GM18519 (cell line): ENCODE data around the gene GOLGA2.

Source experiments
- ATAC-seq: cut with Tn5 transposase; IDR thresholded peaks from one replicate; pipeline ENCODE4 v1.9.1; 2021; ENCODE audit warnings: mild to moderate bottlenecking, moderate library complexity; ENCODE audit not compliant: unreplicated experiment, low FRiP score

The GOLGA2 gene

GRCh38 chr9:128215491-128216409, 60.1 kb downstream of the GOLGA2 start:
- no peak for ATAC-seq

- ATAC-seq, result no peak
Measured at GRCh38 chr9:128214571-128215490, 61.0 kb downstream of the GOLGA2 start.

DNA sequence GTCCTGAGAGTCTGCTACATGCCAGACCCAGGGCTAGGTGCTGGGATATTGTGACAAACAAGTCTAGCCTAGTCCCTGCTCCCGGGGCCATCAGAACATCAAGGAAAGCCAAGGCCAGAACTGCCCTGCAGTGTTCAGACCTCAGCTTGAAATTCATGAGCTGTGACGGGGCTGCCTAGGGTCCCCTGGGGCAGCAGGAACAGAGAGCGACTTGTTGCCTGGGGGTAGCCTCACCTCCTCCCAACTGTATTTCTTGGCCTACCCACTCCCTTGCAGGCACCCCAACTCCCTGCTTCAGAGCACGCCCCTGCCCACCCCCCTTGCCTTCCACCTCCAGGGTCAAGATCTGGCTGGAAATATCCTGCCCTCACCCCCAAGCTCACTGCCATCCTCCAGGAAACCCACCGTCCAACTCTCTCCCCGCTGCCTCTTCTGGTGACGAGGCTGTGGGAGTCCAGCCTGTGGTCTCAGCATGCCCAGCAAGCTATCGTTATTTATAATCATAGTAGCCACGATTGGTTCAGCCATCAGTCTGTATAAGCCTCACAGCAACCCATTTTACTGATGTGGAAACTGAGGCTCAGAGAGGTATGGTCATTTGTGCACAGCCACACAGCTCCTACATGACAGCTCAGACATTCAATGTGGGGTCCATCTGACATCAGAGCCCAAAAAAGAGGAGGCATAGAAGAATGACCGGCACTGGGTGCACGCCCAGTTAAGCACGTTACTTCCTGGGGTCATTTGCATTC, 61.9 kb downstream of the GOLGA2 start:
- ATAC-seq, result no peak

- ATAC-seq, result no peak
Measured at GRCh38 chr9:128211981-128212281, 63.9 kb downstream of the GOLGA2 start.

DNA sequence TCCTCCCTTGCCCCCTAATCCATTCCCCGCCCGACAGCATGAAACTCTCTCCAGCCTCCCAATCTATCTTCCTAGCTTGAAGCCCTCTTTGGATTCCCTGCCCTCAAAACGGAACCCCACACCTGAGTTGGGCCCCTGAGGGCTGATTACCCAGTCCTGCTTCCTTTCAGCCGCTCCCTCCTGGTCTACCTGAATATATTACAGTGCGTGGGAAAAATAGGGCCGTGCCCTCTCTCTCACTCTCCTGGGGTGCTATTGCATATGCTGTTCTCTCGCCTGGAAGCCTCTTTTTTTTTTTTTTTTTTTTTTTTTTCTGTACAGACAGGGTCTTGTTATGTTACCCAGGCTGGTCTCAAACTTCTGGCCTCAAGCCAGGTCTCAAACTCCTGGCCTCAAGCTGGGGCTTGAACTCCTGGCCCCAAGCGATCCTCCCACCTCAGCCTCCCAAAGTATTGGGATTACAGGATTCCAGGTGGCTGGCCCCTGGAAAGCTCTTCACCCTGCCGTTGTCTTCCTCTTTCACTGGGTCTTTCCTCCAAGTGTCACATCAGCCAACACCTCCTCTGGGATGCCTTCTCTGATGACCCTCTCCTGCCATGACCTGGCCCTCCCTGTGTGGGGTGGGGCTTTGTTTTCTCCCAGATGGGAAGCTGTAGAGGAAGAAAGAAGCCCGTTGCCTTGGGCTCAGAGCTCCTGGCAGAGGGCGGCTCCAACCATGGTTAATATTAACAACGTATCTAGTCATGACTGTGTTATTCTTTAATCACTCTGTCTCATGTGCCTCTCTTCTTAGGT, 64.4 kb downstream of the GOLGA2 start:
- no peak for ATAC-seq

DNA sequence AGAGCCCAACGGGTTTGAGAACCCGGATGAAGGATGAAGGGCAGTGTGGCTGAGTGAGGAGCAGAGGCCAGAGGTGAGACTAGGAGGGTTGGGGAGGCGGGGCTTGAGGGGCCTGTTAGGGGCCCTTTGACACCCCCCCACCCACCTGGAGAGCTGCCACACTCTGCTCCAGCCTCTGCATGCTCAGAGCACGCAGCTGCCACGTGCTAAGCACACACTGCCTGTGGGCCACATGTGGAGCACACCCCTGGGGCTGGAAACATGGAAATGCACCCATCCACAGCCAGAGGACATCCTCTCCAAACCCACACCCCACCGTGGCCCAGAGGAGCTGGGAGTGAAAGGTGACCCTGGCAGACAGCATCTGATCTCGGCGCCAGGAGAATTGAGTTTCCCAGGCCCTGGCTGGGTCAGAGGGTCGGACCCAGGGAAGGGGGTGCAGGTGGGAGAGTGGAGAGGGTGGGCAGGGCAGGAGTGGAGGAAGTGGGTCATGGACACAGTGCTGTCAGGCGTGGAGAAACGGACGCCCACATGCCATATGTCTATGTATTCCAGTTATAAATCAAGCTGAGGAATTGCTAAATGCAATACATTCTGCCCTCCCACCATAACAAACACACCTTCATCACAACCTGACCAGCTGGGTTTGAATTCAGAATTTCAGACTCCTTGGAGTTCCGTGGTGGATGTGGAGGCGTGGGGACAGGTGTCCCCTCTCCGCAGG, 66.7 kb downstream of the GOLGA2 start:
- ATAC-seq, result no peak

DNA sequence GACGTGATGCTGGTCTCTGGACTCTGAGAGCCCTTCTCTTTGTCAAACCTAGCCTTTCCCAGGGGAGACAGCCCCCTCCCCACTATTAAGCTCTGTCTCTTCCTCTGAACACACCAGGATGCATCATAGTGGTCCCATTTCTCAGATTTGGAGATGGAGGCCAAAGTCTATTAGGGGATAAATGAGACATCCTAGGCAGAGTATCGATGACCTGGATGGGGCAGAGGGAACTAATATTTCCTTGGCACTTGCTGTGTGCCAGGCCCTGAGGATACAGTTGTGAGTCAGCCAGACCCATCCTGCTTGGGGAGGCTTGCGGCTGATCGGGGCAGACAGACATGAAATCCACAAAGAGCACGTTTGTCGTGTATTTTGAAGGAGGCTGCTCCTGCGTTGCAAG, 67.4 kb downstream of the GOLGA2 start:
- no peak for ATAC-seq

DNA sequence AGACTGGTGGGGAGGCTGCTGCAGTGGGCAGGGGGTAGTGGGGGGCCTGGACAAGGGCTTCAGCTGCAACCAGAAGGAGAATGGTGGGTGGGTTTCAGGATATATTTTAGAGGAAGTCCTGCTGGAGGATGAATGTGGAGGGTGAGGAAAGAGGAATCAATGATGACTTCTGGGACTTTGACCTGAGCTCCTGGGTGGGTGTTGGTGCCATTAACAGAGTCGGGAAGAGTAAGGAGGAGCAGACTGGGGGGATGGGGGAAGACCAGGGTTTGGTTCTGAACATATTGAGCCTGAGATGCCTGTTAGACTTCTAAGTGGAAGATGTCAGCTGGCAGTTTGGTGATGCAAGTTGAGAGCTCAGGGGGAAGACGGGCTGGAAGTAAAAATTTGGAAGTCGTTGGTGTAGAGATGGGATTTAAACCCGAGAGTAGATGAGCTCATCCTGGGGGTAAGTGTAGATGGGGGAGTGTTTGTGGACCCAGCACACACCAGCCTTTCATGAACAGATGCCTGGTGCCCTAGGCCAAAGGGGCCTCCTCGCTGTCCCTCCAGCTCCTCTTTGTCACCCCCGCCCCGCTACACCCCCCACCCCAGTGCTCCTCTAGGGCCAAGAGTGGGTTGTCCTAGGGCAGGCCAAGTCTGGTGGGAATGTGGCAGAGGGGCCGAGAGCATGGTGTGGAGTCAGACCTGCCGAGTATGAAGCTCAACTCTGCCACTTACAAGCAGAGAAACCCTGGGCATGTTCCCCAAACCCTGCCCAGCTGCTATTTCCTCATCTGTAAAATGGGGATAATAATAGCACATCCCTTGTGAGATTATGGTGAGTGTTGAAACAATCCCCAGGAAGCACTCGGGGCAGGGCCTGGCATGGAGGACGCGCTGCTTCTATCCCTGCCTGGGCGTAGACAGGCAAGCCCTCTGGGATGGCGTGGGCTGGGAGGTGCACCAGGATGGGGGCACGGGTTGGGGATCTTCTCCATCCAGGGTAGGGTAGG, 68.6 kb downstream of the GOLGA2 start:
- ATAC-seq, result no peak

DNA sequence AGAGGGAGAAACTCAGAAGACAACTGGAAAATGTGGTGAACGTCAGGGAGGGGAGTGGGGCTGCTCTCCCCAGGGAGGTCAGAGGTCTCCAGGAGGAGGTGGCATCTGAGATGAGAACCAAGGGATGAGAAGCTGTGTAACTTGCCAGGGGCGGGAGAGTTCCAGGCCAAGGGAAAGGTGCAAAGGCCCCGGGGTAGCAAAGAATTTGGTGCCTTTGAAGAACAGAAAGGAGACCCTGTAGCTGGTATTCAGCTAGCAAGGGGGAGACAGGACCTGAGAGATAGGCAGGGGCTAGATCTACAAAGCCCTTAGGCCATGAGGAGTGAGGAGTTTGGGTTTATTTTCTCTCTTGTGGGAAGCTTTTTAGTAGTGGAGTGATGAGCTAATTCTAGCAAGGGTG, 69.3 kb downstream of the GOLGA2 start:
- no peak for ATAC-seq
